Right hindlimb (tissue), 1 donor: ENCODE data around the gene TBC1D10A.
A peak's percentile ranks its signal among the peaks of the same experiment; 100 is the strongest.

Source experiments
- DNase-seq: peaks from one replicate; pipeline ENCODE4 v3.0.0-alpha.2; 2018

The TBC1D10A gene

DNA sequence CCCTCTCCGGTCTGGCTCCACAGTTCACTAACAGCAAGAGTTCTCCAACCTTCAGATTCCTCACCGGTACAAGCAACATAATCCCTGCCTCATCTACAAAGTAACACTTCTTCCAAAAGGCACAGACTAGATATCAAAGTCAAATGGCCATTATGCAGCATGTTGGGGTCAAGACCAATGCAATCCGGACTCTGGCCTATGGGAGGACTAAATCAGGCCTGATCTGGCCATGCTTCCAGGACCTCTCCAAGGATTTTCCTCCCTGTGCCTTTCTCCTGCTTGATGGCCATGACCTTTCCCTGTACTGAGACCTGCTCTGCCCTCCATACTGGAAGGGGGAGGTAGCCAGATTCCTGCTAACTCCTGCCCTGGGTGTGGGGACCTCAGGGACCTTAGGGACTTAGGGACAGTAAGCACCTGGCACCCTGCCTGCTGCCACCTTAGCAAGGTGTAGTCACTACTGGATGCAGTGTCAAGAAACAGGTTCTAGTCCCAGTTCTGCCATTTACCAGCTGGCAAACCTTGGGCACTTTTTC lies 6.7 kb downstream of the TBC1D10A start:
- no peak for DNase-seq

DNA sequence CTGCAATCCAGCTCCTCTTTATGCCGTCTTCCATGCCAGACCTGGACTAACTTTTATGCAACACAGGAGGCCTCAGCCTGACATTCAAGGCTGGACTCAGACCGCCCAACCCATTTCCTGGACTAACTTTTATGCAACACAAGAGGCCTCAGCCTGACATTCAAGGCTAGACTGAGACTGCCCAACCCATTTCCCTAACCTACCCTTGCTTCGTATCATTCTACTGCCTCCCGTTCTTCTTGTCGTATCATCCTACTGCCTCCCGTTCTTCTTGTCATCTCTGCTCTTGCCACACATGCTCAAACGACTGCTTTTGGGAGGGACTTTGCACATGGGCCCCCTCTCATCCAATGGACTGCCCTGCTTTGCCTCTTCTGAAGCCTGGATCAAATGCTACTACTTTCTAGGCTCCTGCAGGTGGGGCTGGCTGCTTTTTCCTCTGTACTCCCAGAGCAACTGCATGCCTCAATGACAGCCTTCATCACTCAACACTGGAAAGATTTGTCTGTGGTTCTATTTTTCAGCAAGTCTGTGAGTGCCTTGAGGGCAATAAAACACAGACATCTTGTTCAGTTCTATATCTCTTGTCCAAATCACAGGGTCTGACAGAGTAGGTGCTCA lies 7.8 kb downstream of the TBC1D10A start:
- no peak for DNase-seq

DNA sequence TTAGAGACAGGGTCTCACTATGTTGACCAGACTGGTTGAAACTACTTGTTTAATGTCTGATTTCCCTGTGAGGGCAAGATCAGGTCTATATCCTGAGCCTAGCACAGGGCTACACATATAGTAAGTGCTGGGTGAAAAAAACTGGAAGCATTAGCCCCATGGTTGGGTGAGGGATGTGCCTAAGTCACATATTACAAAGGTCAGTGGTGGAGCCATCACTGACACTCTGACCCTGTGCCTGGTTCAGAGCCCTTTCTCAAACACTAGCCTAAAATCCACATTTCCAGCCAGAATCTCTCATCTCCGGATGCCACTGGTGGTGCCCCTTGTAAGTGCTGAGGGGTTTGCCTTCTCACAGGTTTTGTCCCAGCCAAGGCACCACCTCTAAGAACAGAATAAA lies 9.0 kb downstream of the TBC1D10A start:
- no peak for DNase-seq

DNA sequence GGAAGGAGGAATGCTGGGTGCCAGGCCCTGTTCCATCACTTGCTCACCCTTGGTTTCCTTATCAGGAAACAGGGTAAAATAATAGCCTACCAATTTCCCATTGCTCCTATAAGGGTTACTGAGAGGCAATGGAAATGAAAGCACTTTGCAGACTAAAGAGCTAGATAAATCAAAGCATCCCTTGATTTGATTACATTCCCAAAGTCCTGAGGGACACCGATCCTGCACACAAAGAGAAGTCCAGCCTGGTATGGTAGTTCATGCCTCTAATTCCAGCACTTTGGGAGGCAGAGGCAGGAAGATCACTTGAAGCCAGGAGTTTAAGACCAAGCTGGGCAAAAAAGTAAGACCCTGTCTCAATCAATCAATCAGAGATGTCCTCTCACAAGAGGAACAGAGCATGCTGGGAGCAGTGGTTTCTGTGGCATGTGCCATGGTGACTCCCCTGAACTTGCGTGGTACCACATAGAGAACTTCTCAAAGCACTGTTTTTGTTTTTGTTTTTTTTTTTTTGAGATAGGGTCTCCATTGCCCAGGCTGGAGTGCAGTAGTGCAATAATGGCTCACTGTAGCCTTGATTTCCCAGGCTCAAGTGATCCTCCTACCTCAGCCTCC lies 10.7 kb downstream of the TBC1D10A start:
- DNase-seq: no peak

DNA sequence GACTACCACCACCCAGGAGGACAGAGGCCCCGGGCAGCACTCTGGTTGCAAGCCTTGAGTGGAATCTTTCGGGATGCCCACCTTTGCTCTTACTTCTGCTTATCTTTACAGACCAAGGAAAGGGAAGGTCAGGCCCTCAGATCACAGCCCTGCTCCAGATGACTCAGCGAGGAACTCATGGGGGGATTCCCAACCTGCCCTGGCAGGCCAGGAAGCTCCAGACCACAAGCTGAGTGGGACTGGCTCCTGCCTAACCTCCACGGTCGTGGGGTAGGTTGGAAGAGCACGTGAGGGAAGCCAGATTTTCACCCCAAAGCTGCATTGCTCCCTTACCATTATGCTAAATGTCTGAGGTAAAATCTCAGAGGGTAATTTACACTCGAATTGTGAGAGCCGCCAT lies 11.8 kb downstream of the TBC1D10A start:
- DNase-seq: no peak

DNA sequence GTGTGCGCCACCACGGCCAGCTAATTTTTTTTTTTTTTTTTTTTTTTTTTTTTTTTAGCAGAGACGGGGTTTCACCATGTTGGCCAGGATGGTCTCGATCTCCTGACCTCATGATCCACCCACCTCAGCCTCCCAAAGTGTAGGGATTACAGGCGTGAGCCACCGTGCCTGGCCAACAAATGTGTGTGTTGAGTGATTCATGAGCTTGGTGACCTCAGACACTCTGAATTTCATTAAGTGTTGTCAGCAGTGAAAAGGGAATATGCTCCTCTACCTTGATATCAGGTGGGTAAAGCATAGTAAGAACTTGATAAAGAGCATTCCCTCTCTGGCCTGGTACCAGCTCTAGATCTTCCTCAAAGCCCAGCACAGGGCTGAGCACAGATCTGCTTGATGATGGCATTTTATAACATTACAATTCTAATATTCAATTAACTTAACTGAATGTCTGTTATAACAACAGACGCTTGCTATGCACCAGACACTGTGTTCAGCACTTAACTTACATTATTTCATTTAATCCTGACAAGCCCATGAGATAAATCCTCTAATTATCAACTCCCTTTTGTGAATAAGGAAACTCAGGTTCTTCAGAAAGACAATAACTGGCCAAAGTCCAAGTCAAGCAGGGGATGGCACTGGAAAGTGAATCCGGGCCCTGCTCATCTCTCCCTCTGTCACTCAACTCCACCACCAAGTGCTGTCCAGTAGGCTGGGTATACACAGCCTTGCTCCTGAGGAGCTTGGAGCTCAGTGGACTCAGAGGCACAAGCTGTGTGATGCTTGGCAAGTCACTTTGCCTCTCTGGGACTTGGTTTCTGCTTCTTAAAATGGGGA lies 13.0 kb downstream of the TBC1D10A start:
- DNase-seq: no peak

DNA sequence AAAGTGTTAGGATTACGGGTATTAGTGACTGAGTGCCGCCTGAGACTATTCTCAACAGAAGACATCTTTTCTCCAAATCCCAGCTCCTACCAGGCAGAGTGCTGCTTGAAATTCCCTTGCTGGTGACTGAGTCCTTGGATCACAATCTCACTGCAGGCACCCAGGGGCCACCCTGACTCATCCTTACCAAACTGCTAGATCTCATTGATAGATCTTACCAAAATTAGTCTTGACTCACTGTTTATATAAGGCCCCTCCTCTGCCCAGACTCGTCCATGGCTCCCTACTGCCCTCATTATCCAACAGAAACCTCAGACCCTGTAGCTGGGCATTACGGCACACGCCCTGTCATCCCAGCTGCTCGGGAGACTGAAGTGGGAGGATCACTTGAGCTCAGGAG lies 14.7 kb downstream of the TBC1D10A start:
- no peak for DNase-seq

DNA sequence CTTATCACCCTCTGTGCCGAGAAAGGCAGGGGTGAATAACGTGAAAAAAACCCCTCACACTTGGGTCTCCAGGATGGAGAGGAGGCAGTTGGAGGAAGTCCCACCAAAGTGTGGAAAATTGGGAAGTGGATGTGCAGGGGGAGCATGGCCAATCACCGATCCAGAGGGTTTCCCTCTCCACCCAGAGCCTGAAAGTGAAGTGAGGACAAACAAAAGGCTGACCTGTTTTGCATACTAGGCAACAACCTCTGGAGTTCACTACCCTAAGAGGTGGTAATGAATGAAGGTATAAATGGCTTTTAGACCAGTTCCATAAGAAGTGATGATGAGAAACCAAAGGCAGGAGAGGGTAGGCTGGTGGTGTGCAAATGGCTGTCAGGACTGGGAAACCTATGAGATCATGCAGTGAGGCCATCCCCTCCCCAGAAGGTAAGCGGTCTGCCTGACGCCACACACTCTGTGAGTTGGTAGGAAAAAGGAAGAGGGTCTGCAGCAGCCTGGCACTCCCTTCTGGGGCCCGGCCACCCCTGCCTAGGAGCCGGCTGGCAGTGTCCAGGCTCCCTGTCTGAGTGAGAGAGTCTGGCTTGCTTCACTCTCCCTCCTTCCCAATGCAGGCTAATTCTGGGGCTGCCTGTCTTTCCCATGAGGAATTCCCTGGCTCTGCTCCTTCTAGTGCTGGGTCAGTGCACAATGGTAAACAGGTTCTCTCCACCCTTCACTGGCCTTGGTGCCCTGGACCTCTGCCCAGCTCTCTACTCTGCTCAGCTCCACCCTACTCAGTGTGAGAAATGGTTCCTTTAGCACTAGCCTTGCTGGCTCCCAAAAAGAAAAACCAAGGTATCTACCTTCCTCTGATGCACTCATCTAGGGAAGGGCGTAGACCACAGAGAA lies 15.6 kb downstream of the TBC1D10A start:
- no peak for DNase-seq

DNA sequence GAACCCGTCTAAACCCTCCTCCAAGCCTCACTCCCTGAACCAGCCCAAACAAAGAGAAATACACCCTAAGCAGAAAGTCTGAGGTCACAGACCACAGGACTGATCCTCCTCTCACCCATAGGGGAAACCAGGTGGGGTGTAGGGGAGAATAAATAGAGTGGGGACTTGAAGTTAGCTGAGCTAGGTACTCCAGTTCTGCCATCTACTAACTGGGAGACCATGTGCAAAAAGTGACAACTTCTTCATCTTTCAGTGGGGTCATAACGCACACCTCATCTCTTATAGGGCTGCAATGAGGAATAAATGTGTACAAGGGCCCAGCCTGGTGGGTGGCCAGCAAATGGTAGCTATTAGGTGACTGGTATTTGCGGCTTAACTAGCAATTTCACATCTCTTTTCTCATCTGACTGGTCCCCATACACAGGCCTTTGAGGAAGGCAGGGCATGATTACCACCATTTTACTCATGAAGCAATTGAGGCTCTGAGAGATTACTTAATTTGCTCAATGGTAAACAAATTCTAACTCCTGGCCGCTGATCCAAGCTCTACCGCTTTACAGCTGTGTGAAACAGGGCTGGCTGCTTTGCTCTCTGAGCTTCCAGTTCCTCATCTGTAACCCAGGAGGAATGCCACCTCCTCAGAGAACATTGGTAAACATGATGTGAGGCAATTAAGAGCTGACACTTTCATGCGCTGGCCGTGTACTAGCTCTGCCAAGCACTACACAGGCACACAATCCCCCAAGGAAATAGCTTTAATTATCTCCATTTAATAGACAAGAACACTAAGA lies 16.6 kb downstream of the TBC1D10A start:
- DNase-seq: no peak

DNA sequence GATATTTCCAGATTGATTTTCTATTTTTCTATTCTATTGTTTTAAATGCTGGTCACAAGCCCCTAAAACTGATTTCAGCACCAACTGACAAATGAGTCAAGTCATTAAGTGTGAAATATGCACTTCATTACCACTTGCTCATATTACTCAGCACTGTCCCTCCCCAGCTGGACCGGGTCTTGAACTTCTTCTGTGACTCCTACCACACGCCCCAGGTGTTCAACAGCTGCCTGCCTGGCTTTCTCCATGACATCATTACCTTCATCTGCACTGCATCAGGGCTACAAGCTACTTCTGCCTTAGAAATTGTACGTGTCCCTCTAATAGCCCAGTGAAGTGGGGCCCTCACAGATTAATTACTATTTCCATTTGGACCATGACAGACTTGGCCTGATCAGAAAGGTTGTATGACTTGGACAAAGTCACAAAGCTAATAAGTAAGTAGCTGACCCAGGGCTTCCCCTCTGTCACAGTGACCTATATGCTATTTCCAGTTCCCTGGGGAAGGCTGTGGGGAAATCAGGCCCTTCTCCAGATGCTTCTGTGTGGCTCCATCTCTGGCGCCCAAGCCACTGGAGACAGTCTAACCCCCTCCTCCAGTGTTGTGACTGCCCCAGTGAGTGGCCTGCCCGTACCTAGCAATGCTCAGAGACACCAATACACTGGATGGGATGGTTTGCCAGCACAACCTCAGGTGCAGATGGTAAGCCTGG lies 18.1 kb downstream of the TBC1D10A start:
- DNase-seq: no peak

DNA sequence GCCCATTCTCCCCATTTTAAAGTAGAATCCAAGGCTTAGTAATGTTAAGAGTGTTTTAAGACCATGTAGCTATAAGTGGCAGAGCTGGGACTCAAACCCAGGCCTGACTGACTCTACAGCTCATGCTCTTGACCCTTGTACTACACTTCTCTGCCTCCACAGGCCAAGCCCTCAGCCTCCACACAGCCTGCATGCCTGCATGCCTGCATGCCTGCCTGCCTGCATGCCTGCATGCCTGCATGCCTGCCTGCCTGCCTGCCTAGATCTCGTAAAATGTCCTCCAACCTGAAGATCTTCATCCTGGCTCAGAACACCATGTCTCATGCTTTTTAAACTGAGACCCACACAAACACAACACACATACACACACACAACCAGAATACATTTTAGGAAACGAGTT lies 18.6 kb downstream of the TBC1D10A start:
- no peak for DNase-seq

DNA sequence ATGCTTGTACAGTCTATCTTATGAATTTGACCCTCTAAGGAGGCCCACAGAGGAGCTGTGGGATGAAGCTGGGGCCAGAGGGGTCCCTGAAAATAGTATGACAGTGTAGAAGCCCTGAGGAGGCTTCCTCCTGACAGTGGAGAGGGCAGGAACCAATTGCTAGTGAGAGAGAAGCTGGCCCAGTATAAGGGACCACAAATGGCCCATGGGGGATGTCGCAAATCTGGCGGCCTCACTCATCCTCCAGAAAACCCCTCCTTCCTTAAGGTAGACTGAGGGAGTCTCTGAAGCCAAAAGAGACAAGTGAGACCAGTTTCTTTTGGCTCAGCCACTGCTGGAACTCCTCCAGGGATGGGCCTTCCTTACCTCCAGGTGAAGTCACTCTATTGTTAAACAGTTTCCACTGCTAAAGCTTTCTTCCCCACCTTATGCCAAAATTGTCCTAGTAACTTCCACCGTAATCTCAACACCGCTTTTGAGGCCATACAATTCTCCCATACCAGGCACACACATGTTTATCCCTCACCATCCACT lies 19.6 kb downstream of the TBC1D10A start:
- DNase-seq: no peak

DNA sequence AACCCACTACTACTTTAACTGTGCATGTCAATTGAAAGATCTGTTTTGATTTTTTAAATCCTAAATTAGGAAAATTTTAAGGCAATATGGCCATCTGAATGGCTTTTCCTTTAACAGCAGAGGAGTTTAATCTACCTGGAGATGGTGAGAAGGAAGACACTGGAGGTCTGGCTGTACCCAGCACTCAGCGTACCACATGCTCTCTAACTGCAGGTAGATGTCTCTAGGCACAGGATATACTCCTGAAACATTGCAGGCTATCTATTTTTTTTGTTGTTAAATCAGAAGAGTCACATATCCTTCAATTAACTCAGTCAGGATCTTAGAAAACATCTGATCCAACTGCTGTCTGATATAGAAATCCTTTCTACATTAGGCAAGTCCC lies 20.1 kb downstream of the TBC1D10A start:
- DNase-seq: no peak

DNA sequence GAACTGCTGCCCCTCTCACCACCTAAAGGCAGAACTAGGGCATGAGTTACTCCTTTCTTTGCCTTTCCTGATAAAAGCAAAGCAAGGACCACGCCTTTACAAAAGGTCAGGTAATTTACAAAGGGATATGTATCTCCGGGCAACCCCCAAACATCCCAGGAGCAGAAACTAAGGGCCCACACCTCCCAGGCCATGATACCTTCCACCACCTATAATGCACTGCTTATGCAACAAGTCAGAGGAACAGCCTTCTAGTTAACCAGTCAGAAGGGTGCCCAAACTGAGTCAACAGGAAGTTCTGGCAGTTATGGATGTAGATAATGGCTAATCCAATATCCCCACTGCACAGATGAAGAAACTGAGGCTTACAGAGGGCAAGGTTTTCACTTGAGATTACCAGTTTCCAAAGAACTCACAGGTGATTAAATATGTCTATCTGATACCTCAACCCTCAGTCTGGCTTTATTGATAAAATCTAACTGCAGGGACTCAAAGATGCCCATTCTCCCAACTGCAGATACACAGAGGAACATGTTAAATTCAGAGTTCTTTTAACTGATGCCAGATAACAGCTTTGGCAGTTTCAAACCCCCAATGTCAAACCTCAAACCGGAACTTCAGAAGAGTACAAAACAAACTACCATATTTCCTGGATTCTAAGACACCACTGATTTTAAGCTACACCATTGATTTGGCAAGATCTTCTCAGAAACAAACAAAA lies 20.7 kb downstream of the TBC1D10A start:
- no peak for DNase-seq

DNA sequence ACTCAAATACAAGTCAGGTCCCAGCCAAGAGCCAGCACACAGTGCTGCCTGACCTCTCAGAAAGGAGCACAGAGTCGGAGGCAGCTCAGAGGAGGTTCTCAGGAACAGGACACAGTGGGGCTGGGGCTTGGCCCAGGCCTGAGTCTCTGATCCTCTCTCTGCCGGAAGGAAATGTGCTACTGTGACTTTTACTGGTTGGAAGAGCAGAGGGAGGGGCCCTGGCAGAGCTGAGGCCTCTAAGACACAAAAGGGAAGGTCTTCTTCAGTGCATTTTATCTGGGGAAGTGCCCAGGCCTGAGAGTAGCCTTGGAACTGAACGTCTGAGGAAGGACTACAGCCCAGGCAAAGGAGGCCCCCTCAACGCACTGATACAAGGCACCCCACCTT lies 21.2 kb downstream of the TBC1D10A start:
- DNase-seq: peak; percentile 74

DNA sequence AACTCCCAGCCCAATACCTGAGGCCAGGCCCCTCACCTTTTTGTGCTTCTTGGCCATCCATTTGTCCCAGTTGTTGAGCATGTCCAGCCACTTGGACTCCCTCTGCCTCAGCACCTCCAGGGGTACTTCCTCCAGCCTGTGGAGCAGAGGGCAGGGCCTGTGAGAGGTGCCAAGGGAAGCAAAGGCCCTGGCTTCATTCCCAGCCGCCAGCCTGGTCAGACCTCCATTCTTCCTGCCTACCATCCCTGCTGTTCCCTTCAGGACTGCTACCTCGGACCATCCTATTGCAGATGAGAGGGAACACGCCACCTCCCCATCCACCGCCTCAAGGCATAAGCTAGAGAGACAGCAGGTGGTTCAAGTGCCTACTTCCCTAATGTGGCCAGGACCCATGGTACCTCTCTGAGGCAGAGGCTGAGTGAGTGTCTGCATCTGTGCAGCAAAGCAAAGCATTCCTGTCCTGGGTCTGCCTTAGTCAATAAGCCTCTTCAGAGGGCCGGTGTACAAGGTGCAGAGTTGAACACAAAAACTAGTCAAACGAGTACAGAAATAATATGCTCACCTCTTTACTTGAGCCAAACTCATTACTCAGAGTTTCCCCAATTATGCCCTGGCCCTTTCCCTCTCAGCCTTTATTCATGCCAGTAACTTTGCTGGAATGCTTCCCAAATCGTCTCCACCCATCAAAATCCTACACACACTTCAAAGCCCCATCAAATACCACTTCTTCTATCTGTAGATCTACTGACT lies 22.1 kb downstream of the TBC1D10A start:
- no peak for DNase-seq

DNA sequence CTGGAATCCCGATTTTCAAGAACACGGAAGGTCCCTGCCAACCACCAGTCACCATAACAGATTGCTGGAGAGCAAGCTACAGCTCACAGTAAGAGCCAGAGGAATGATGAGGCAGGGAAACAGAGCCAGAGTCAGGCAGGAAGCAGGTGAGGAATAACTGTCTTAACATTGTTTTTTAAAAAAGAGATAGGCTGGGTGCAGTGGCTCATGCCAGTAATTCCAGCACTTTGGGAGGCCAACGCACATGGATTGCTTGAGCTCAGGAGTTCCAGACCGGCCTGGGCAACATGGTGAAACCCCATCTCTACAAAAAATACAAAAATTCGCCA lies 24.0 kb downstream of the TBC1D10A start:
- no peak for DNase-seq

DNA sequence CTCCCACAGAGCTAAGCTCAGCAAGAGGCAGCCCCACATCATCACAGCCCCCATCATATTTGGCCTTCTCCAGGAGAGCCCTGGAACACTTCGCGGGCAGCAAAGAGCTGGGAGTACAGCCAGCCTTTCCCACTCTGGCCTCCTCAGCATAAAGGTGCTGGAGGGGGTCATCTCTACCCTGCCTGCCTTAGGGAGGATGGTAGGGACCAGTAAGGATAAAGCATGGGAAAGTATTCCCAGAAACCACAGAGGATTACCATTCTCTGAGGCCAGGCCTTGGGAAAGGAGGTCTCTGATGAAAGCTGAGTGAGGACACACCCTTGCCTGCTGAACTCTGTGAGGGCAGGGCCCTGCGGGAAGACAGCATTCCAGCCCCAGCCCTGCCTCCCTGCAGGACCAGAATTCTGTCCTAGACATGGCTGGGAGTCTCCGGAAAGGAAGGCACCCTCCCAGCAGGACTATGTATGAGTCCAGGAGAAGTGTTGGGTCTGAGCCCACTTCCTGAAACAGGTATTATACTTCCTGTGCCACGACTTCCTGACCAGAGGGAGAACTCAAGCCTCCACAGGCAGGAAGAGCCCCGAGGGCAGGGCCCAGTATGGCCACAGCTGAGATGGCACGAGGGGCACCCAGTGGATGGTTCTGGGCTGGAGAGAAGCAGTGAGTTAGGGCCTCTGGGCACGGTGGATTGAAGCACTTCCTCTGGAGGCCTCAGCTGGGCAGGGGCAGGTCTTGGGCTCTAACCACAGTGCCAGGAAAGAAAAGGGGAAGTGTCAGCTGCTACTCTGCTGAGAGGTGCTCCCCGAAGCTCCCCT lies 24.5 kb downstream of the TBC1D10A start:
- peak; percentile 43 for DNase-seq

DNA sequence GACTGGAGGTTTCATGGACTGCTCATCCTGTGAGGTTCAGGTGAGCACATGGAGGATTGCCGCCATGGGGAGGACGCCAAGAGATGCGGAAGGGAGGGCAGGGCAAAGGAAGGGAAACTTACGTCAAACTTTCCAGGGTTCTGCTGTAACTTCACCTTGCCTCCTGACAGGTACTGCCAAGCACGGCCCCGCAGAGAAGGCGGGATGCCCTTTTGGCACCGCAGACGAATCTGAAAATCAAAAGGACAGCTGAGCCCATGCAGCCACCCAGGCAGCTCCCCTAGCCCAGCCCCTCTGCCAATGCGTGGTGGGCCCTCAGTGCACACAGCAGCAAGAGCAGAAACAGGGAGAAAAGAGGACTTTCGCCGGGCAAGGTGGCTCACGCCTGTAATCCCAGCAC lies 27.4 kb downstream of the TBC1D10A start:
- DNase-seq: no peak
